Loucy (cell line): Measurements from ENCODE around the gene TNNI3K.

Experiments
- EZH2phosphoT487 ChIP-seq: fragments of 200-600 bp; IDR thresholded peaks from 2 replicates; pipeline ENCODE4 v1.6.1; 2018; ENCODE audit warnings: antibody characterized with exemption, mild to moderate bottlenecking, moderate library complexity, borderline replicate concordance
- TF ChIP-seq, protein P1 (sequence below): fragments of 200-600 bp; sonication (generic); conservative IDR thresholded peaks from 2 replicates; pipeline ENCODE4 v1.5.1; 2014; ENCODE audit warnings: mild to moderate bottlenecking, antibody characterized with exemption, low read length

GRCh38 chr1:74396933-74397332 is 161.7 kb downstream of the TNNI3K start:
- TF ChIP-seq, protein P1, sequence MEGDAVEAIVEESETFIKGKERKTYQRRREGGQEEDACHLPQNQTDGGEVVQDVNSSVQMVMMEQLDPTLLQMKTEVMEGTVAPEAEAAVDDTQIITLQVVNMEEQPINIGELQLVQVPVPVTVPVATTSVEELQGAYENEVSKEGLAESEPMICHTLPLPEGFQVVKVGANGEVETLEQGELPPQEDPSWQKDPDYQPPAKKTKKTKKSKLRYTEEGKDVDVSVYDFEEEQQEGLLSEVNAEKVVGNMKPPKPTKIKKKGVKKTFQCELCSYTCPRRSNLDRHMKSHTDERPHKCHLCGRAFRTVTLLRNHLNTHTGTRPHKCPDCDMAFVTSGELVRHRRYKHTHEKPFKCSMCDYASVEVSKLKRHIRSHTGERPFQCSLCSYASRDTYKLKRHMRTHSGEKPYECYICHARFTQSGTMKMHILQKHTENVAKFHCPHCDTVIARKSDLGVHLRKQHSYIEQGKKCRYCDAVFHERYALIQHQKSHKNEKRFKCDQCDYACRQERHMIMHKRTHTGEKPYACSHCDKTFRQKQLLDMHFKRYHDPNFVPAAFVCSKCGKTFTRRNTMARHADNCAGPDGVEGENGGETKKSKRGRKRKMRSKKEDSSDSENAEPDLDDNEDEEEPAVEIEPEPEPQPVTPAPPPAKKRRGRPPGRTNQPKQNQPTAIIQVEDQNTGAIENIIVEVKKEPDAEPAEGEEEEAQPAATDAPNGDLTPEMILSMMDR: no peak
- no peak for TF ChIP-seq EZH2phosphoT487
